Rectal smooth muscle tissue (tissue), 1 donor: Measurements from ENCODE around the gene ATR.
"Not testable (repeated sequence)": the region's sequence is repeated elsewhere in the genome, so short reads cannot be mapped to it uniquely, and the experiment has no call there.

Experiments used
- H3K27ac ChIP-seq: one replicate; pipeline ENCODE4 v1.7.0; 2013; ENCODE audit warnings: low read depth, low read length, inconsistent platforms
- H3K27me3 ChIP-seq: one replicate; pipeline ENCODE4 v1.7.0; 2013; ENCODE audit warnings: low read length; ENCODE audit not compliant: control insufficient read depth, insufficient read depth
- H3K36me3 ChIP-seq: one replicate; pipeline ENCODE4 v1.7.0; 2013; ENCODE audit warnings: low read length; ENCODE audit not compliant: control insufficient read depth, insufficient read depth
- H3K4me1 ChIP-seq: one replicate; pipeline ENCODE4 v1.7.0; 2013; ENCODE audit warnings: low read length; ENCODE audit not compliant: control insufficient read depth, insufficient read depth
- H3K4me3 ChIP-seq: one replicate; pipeline ENCODE4 v1.7.0; 2013; ENCODE audit warnings: low read length
- H3K9ac ChIP-seq: one replicate; pipeline ENCODE4 v1.7.0; 2013; ENCODE audit warnings: low read length

The ATR gene

GRCh38 chr3:142608631-142609030 is 30.1 kb upstream of the ATR start:
- Histone ChIP-seq H3K36me3 (no peaks in the 10 kb centered on the region), H3K9ac (no peak overlapping the region), H3K27ac (no peak overlapping the region), H3K4me3 (no peak overlapping the region), H3K4me1 (no peaks in the 10 kb centered on the region), H3K27me3 (no peaks in the 10 kb centered on the region)

DNA sequence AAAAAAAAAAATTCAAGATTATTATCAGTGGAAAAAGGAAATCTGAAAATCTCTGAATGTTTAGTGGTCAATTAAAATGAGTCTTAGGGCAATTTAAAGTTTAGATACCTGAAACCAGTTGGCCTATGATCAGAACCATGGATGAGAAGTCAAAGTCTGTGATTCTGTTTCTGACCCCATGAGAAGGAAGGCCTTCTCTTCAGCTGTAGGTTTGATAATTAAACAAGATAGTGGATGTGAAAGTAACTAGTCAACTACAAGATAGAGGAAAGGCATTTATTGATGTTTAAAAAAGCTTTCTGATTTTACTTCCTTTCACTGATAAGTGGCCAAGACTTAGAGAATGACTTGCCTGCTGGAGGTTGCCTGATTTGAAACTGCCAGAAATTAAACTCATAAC is 26.4 kb upstream of the ATR start:
- no peaks in the 10 kb centered on the region for H3K4me1 ChIP-seq
- H3K9ac ChIP-seq: no peak overlapping the region
- H3K36me3 ChIP-seq: no peaks in the 10 kb centered on the region
- H3K27me3 ChIP-seq: no peaks in the 10 kb centered on the region
- H3K27ac ChIP-seq: no peak overlapping the region
- H3K4me3 ChIP-seq: no peak overlapping the region

GRCh38 chr3:142603386-142603705 is 24.8 kb upstream of the ATR start:
- not testable (repeated sequence) for H3K27me3 ChIP-seq, H3K4me3 ChIP-seq, H3K4me1 ChIP-seq, H3K9ac ChIP-seq, H3K27ac ChIP-seq, H3K36me3 ChIP-seq

GRCh38 chr3:142602619-142603385 is 24.3 kb upstream of the ATR start:
- Histone ChIP-seq H3K27ac (no peak overlapping the region), H3K4me3 (no peak overlapping the region), H3K9ac (no peak overlapping the region)

DNA sequence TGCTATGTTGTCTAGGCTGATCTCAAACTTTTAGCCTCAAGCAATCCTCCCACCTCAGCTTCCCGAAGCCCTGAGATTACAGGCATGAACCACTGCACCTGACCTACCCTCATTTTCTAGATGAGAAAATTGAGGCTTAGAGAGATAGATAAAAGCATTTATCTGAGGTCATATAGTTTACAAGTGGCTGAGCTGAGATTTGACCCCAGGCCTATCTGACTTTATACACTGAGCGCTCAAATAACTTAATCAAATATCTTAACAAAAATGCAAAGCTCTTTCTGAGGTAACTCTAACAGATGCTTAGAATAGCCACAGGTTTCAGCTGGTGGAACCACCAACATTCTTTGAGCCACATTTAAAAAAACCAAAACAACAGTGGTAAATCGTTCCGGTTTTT is 23.2 kb upstream of the ATR start:
- Histone ChIP-seq H3K36me3 (no peaks in the 10 kb centered on the region), H3K27ac (no peak overlapping the region), H3K9ac (no peak overlapping the region), H3K4me1 (no peaks in the 10 kb centered on the region), H3K27me3 (no peaks in the 10 kb centered on the region), H3K4me3 (no peak overlapping the region)

More at GRCh38 chr3:142602619-142603385, 24.3 kb upstream of the ATR start:
- Histone ChIP-seq H3K36me3 (no peaks in the 10 kb centered on the region), H3K27me3 (no peaks in the 10 kb centered on the region), H3K4me1 (no peaks in the 10 kb centered on the region)

DNA sequence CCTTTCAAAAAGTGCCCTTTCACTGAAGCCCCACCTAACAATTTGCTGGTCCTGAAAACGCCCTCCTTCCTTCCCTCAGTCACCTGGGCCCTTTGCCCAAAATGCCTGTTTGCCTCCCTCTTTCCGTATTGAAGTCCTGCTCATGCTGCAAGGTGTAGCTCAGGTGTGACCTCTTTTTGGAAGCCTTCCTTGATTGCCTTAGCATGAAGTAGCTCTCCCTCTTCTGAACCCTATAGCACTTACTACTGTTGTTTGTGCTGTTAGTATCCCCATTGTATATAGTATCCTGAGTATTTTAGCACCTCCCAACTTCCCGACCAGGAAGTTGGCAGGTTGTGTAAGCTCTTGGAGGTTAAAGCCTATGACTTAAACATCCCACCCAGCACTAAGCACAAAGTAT is 19.4 kb upstream of the ATR start:
- Histone ChIP-seq H3K4me1 (no peaks in the 10 kb centered on the region), H3K9ac (no peak overlapping the region), H3K36me3 (no peaks in the 10 kb centered on the region), H3K4me3 (peak overlapping the region; percentile 6), H3K27me3 (no peaks in the 10 kb centered on the region), H3K27ac (no peak overlapping the region)

- H3K36me3 ChIP-seq: no peaks in the 10 kb centered on the region
- H3K9ac ChIP-seq: peak overlapping the region; percentile 5
- no peaks in the 10 kb centered on the region for H3K4me1 ChIP-seq
- H3K27ac ChIP-seq: no peak overlapping the region
- no peaks in the 10 kb centered on the region for H3K27me3 ChIP-seq
- H3K4me3 ChIP-seq: peak overlapping the region; percentile 71
Measured at GRCh38 chr3:142596726-142597088, 18.2 kb upstream of the ATR start.

DNA sequence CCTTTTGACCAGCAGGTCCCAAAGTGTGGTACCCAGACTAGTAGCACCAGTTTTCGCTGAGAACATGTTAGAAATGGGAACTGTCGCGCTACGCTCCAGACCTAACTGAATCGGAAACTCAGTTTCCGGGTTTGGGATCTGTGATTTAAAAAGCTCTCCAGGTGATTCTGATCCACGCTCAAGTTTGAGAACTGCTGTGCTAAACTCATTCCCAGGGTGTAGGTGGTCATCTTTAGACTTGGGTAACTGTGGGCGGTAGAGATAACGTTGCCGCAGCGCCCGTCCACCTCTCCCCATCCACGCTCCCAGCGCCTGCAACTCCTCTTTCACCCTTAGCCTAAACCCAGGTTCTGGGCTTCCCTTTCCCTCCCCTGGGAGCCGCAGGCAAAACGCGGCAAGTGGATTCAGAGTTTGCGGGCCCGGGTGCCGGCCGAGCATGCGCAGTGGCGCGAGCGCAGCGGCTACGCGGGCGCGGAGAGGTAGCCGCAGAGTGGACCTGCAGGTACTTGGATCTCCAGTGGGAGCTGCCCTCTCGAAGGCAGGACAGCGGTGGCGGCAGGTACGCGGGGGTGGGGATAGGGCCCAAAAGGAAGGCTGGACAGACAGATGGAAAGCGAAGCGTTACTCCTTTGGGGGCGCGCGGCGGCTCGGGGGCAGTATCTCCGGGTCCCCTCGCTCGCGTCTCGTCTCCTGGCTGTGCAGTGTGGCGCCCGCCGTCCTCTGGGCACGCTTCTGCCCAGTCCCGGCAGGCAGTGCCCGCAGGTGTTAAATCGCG is 17.6 kb upstream of the ATR start, which contains the start of gene PLS1:
Gene PLS1, plus strand, starts transcription at position 443 of the 775 bp plus-strand sequence. CDS start 67,845 bp downstream, outside the sequence.
- Histone ChIP-seq H3K27ac (no peak within 1 kb of the TSS), H3K9ac (peak within 1 kb of the TSS; percentile 5), H3K27me3 (no peaks in the 10 kb centered on the region), H3K4me1 (no peaks in the 10 kb centered on the region), H3K36me3 (no peaks in the 10 kb centered on the region), H3K4me3 (peak within 1 kb of the TSS; percentile 71)

DNA sequence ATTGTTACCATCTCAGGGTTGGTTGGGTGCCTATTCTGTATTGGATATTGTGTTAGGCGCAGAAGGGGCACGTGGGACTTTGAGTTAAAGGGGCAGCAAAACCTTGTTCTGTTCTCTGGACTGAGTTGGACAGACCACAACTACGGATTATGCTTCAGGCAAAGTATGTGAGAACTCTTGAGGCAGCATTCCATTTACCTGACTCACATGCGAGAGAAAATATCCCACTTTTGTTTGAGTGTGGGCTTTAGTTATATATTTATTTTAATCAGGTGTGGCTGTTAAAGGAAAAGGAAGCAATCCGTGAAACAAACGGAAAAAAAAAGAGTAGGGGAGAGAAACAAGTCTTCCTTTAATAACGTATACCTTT is 17.0 kb upstream of the ATR start:
- no peaks in the 10 kb centered on the region for H3K36me3 ChIP-seq
- H3K9ac ChIP-seq: no peak overlapping the region
- H3K27me3 ChIP-seq: no peaks in the 10 kb centered on the region
- no peak overlapping the region for H3K27ac ChIP-seq
- H3K4me3 ChIP-seq: peak overlapping the region; percentile 71
- H3K4me1 ChIP-seq: no peaks in the 10 kb centered on the region

DNA sequence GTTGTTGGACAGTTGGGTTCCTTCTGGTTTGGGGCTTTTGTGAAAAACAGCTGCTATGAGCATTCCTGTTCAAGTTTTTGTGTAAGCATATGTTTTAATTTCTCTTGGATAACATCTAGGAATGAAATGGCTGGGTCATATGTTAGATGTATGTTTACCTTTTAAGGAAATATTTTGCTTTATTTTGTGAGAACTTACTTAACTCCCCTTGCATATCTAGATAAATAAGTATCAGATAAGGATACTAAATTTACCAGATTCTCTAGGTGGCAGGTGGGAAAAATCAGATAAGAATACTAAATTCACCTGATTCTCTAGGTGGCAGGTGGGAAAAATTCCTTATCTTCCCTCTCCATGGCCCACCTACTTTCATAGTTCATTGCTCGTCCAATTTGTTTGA is 16.6 kb upstream of the ATR start:
- no peaks in the 10 kb centered on the region for H3K27me3 ChIP-seq
- no peaks in the 10 kb centered on the region for H3K4me1 ChIP-seq
- H3K36me3 ChIP-seq: no peaks in the 10 kb centered on the region
- no peak overlapping the region for H3K4me3 ChIP-seq
- no peak overlapping the region for H3K27ac ChIP-seq
- H3K9ac ChIP-seq: no peak overlapping the region

DNA sequence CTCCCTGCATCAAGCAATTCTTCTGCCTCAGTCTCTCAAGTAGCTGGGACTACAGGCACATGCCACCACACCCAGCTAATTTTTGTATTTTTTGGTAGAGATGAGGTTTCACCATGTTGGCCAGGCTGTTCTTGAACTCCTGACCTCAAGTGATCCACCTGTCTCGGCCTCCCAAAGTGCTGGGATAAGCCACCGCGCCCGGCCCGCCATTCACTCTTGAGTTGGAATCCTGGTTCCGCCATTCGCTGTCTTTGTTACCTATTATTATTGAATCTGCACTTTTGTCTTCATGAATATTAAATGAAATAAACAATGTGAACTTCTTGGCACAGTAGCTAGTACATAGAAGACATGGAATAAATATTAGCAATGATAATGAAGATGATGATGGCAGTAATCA is 13.7 kb upstream of the ATR start:
- H3K4me3 ChIP-seq, H3K27ac ChIP-seq, H3K9ac ChIP-seq, H3K27me3 ChIP-seq, H3K36me3 ChIP-seq, H3K4me1 ChIP-seq: not testable (repeated sequence)

GRCh38 chr3:142588703-142589102 is 10.2 kb upstream of the ATR start:
- Histone ChIP-seq H3K36me3 (no peaks in the 10 kb centered on the region), H3K27ac (no peak overlapping the region), H3K4me3 (no peak overlapping the region), H3K27me3 (no peaks in the 10 kb centered on the region), H3K4me1 (no peaks in the 10 kb centered on the region), H3K9ac (no peak overlapping the region)
